DMS53 (cell line): ENCODE measurements around the gene PHKG1.
"Not testable (repeated sequence)": the region's sequence is repeated elsewhere in the genome, so short reads cannot be mapped to it uniquely, and the experiment has no call there.

Experiments used
- DNase-seq: peaks from one replicate; lab custom pipeline; 2025; lab: John Stamatoyannopoulos, UW

Gene PHKG1

DNA sequence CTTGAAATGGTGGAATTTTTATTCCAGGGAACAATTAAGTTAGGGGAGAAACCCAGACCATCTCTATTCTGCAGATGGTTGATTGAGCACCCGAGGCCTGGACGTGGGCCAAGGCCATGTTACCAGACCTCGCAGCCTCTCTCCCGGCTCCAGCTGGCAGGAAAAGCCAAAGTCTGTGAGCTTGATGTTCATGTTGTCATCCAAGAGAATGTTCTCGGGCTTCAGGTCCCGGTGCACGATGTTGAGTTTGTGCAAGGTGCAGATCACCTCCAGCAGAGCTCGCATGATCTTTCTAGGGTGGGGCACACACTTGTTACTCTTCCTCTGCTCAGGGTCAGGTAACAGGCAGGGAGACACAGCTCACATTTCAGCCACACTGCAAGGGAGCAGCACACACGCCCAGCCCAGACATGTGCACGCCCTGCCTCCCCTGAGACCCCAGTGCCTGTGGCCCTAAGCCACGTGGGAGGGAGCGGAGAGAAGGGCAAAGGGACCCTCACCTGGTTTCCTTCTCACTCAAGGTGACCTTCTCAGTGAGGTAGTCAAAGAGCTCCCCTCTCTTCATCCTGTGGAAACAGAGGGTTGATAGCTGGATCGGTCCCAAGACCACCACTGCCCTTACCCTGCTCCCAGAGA is 9.5 kb downstream of the PHKG1 start:
- no peak for DNase-seq

- no peak for DNase-seq
These were observed 11.0 kb downstream of the PHKG1 start for GRCh38 chr7:56081626-56082340.

DNA sequence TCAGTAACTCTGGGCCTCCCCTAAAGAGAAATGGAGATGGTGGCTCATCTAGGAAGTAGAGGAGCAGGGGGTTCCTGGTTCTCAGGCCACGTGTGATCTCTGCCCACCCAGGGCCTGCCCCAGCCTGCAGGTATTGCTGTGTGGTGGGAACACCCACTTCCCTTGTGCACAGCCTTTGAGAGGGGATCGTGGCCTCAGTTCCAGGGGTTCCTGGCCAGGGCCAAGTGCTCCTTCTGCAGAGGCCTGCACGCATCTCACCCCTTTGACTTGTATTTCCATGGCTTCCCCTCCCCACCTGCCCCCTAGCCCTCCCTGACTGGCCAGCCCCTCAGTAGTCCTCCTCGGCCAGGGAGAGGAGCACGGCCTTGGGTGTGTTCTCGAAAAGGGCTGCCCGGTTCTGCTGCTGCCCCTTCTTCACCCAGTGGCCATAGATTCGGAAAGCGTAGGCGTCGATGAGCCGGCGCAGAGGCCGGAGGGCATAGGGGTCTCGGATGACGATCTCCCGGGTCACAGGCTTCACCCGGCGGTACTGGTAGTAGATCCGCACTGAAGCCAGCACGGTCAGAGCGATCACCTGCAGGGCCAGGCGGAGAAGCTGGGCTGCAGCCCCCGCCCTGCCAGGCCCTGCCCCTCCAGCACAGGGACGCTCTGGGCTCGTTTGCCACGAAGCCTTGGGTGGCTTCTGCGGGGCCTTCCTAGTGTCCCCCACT is 11.9 kb downstream of the PHKG1 start:
- DNase-seq: not testable (repeated sequence)

- peak; percentile 92 for DNase-seq
These were observed 13.1 kb downstream of the PHKG1 start for GRCh38 chr7:56079450-56080185.

GRCh38 chr7:56078196-56078595 is 14.6 kb downstream of the PHKG1 start:
- no peak for DNase-seq

DNA sequence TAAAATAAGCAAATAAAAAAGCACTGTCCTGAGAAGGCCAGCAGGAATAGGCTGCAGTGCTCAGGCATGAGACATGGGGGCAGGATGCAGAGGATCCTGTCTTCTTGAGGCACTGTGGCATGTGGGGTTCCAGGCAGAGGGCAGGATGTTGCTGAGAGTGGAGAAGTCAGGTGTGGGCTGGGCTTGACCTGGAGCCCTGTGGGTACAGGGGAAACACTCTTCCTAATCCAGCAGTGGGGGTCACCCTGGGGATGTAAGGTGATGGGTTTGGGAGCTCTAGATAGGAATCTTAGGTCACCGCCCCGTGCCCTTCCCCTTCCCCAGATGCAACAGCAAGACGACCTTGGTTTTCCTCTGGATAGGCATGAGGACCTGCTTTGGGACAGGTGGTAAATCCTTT is 15.1 kb downstream of the PHKG1 start:
- DNase-seq: no peak

GRCh38 chr7:56074371-56074791 is 18.4 kb downstream of the PHKG1 start:
- peak; percentile 94 for DNase-seq

- DNase-seq: not testable (repeated sequence)
These were observed 26.4 kb downstream of the PHKG1 start for GRCh38 chr7:56066376-56066775.

GRCh38 chr7:56063882-56064625 is 28.7 kb downstream of the PHKG1 start, which contains the start of gene SUMF2:
Gene SUMF2, plus strand, starts transcription at chr7:56064286. Its CDS starts 26 bp downstream, at chr7:56064312.
- DNase-seq: peak; percentile 94

GRCh38 chr7:56063500-56063881 is 29.3 kb downstream of the PHKG1 start:
- DNase-seq: peak; percentile 59

DNA sequence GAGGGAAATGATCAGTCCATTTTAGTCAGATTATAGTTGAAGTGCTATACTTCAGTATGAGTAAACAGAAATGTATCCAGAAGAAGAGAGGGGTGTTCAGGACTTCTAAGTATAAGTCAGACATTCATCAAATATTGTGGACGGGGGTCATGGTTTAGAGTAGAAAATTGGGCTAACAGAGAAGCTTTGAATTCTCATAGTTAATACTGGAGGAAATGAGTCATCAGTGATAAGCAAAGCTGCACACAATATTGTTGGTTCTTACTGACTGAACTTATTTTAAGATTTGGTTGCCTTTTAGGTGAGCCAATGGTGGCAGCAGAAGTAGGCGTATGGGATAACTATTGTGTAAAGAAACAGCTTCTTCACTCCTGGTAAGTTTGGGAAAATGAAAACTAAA is 30.4 kb downstream of the PHKG1 start:
- DNase-seq: peak; percentile 41

- DNase-seq: no peak
These were observed 38.8 kb downstream of the PHKG1 start for GRCh38 chr7:56053993-56054392.

DNA sequence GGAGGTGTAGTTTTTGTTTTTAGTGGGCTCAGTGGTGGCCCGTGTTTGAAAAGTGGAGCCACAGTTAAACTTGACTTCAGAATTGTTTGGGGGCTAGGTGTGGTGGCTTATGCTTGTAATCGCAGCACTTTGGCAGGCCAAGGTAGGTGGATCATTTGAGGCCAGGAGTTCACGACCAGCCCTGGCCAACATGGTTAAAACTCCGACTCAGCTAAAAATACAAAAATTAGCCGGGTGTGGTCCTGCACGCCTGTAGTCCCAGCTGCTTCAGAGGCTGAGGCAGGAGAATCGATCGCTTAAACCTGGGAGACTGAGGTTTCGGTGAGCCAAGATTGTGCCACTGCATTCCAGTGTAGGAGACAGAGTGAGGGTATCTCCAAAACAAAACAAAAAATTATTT is 39.4 kb downstream of the PHKG1 start:
- DNase-seq: no peak

DNA sequence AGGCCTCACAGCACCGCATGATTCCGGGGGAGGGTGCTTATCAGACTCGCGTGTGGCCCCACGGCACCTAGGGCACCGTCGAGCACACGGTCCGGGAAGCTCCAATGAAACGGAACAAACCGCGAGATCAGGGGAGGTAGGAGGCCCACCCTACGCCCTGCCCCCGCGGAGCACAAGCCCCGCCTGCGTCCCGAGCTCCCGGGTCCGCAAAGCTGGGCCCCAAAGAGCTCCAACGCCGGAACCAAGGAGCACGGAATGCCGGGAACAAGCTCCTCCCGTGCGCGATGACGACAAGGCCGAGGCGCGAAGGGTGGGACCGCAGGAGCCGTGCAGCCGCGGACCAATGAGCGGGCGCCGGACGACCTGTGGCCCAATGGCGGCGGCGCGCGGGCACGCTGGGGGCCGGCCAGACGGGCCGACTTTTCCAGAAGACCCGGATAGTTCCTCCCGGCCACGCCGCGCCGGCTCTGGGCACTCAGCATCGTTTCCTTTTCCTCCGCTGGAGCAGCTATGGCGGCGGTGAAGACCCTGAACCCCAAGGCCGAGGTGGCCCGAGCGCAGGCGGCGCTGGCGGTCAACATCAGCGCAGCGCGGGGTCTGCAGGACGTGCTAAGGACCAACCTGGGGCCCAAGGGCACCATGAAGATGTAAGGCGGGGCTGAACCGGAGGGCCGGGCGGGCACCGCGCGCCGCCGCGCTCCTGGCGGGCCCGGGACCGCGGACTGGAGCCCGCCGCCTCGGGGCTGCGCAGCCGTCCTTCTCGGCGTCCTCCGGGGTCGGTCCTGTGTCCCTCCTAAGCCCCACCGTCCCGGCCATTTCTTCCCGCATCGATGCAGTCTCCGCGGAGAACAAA is 41.2 kb downstream of the PHKG1 start, which contains the start of the genes CCT6A and PSPH:
Gene CCT6A, plus strand, starts transcription at position 427 of the 853 bp plus-strand sequence. Its CDS starts 84 bp downstream, at position 511.
Gene PSPH, minus strand, starts transcription at position 106 of the 853 bp plus-strand sequence. CDS start 30,232 bp downstream, outside the sequence.
- DNase-seq: peak; percentile 99

DNA sequence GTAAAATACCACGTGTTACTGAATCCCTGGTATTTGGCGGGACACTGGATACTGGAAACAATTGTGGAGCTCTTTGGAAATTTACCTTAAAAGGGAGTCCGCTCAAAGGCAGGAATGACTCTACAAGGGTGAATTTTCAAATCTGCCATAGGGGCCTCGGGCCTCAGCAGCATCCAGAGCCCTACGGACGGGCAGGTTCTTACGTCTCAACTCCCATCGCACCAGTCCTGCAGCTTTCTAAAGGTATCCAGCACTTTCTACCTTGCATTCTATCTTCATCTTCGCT is 41.8 kb downstream of the PHKG1 start:
- no peak for DNase-seq

- DNase-seq: peak; percentile 82
These were observed 44.0 kb downstream of the PHKG1 start for GRCh38 chr7:56048763-56049162.

GRCh38 chr7:56048245-56048644 is 44.5 kb downstream of the PHKG1 start:
- no peak for DNase-seq

DNA sequence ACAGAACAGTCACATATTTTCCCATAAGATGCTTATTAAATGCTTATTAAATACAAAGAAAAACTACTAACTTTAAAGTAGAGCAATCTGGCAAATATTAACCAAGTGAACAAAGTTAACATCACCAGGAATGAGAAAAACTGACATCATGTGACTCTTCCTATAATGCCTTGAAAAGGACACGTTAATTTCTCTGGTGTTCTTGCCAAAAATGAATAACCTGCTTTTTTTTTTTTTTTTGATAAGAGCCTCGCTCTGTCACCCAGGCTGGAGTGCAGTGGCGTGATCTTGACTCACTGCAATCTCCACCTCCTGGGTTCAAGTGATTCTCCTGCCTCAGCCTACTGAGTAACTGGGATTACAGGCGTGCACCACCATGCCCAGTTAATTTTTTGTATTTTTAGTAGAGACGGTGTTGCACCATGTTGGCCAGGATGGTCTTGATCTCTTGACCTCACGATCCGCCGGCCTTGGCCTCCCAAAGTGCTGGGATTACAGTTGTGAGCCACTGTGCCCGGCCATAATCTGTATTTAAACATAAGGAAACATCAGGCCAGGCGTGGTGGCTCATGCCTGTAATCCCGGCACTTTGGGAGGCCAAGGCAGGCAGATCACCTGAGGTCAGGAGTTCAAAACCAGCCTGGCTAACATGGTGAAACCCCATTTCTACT is 45.2 kb downstream of the PHKG1 start:
- DNase-seq: not testable (repeated sequence)

DNA sequence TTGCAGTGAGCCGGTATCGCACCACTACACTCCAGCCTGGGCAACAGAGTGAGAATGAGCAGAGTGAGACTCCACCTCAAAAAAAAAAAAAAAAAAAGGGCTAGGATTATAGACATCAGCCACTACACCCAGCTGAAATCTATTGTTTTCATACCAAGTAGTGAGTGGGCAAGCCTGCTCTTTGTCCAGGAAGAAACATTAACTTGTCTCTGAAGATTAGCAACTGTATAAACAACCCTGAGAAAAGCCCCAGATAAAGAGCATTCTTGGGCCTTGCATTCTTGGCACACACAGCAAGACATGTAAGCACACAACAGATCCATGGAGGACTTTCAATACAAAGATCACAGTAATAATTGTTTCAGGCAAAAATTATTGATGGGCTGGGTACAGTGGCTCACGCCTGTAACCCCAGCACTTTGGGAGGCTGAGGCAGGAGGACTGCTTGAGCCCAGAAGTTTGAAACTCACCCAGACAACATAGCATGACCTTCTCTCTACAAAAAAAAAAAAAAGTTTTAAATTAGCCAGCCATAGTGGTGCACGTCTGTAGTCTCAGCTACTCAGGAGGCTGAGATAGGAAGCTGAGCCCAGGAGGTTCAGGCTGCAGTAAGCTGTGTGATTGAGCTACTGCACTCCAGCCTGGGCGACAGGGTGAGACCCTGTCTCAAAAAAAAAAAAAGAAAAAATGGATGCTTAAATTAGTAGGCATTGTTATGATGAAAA is 45.9 kb downstream of the PHKG1 start:
- no peak for DNase-seq
